A673 (cell line): ENCODE measurements around the gene ZMYM1.

Experiments
- EZH2 ChIP-seq: fragments of 200-600 bp; sonication (generic); IDR thresholded peaks from 2 replicates; pipeline ENCODE4 v1.6.1; 2017; ENCODE audit warnings: borderline replicate concordance, low read depth, mild to moderate bottlenecking, mixed read lengths, antibody characterized with exemption, low read length; ENCODE audit not compliant: poor library complexity, severe bottlenecking
- TF ChIP-seq, protein P1 (sequence below): fragments of 300-800, 200-600 bp; sonication (generic); conservative IDR thresholded peaks from 2 replicates; pipeline ENCODE4 v1.5.1; 2017; ENCODE audit warnings: low read depth, mild to moderate bottlenecking, antibody characterized with exemption, low read length, moderate library complexity, mixed read lengths

DNA sequence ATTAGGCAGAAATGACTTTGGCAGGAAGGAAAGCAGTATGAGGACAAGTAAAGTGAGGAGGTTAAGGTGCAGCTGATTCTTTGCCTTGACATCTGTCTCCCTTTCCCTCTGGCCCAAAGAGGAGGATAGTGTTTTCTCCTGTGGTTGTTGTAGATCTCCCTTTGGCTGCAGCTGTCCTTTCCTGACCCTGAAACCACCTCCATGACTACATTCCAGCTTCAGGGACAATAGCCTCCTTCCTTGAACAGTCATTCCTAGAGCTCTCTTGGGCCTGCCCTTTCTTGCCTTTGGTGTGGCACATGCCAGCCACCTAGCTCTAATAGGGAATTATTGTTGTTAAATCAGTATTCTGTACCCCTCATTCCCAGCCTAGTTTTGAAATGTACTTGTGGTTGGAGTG lies 6.2 kb downstream of the ZMYM1 start:
- TF ChIP-seq, protein P1, sequence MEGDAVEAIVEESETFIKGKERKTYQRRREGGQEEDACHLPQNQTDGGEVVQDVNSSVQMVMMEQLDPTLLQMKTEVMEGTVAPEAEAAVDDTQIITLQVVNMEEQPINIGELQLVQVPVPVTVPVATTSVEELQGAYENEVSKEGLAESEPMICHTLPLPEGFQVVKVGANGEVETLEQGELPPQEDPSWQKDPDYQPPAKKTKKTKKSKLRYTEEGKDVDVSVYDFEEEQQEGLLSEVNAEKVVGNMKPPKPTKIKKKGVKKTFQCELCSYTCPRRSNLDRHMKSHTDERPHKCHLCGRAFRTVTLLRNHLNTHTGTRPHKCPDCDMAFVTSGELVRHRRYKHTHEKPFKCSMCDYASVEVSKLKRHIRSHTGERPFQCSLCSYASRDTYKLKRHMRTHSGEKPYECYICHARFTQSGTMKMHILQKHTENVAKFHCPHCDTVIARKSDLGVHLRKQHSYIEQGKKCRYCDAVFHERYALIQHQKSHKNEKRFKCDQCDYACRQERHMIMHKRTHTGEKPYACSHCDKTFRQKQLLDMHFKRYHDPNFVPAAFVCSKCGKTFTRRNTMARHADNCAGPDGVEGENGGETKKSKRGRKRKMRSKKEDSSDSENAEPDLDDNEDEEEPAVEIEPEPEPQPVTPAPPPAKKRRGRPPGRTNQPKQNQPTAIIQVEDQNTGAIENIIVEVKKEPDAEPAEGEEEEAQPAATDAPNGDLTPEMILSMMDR = no peak
- TF ChIP-seq EZH2 = no peak
